Measurements from ENCODE around the gene PDK2. TPM values are rescaled to one million over a fixed set of nuclear protein-coding genes. Genes with fewer than 3 reads are reported as not detected.

The PDK2 gene
- total and polyA plus RNA-seq, 10 of the 15 experiments (the other 5 are each of a cell fraction or from before 2014, with no cell fraction given) = 0.98 to 22.6 (median 12.3) TPM

DNA sequence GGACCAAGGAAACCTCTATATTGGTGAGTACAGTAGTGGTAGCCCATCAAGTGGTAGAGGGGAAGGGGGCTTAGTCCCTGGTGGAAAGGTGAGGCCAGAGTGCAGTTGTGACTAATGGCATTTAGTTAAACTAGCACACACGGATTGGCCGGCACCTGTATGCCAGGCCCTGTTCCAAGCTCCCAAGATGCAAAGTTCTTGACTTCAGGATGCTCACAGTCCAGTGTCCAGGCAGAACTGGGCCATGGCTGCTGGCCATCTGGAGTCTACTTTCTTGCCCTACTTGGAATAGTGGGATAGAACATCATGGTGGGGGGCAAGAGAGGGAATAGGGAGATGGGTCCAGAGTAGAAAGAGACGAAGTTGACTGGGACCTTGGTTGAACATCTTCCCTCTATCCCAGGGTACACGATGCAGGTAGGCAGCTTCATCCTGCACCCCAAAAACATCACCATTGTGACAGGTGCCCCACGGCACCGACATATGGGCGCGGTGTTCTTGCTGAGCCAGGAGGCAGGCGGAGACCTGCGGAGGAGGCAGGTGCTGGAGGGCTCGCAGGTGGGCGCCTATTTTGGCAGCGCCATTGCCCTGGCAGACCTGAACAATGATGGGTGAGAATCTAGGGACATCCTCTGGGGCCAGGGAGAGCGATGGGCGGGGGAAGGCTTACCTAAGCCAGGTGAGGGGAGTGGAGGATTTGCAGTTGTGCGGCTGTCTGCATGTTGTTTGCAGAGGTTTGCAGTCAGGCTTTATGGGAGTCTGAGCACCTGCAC, 24.1 kb upstream of the PDK2 start (continued):
- TF ChIP-seq, protein P1, sequence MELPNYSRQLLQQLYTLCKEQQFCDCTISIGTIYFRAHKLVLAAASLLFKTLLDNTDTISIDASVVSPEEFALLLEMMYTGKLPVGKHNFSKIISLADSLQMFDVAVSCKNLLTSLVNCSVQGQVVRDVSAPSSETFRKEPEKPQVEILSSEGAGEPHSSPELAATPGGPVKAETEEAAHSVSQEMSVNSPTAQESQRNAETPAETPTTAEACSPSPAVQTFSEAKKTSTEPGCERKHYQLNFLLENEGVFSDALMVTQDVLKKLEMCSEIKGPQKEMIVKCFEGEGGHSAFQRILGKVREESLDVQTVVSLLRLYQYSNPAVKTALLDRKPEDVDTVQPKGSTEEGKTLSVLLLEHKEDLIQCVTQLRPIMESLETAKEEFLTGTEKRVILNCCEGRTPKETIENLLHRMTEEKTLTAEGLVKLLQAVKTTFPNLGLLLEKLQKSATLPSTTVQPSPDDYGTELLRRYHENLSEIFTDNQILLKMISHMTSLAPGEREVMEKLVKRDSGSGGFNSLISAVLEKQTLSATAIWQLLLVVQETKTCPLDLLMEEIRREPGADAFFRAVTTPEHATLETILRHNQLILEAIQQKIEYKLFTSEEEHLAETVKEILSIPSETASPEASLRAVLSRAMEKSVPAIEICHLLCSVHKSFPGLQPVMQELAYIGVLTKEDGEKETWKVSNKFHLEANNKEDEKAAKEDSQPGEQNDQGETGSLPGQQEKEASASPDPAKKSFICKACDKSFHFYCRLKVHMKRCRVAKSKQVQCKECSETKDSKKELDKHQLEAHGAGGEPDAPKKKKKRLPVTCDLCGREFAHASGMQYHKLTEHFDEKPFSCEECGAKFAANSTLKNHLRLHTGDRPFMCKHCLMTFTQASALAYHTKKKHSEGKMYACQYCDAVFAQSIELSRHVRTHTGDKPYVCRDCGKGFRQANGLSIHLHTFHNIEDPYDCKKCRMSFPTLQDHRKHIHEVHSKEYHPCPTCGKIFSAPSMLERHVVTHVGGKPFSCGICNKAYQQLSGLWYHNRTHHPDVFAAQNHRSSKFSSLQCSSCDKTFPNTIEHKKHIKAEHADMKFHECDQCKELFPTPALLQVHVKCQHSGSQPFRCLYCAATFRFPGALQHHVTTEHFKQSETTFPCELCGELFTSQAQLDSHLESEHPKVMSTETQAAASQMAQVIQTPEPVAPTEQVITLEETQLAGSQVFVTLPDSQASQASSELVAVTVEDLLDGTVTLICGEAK (IDR thresholded peaks at IDR 0.05; ENCODE audit: borderline replicate concordance) = no peak
- no peak for TF ChIP-seq NFYA (IDR thresholded peaks at IDR 0.05; ENCODE audit: borderline replicate concordance, low read depth, low read length)
- no peak for TF ChIP-seq SMAD5 (IDR thresholded peaks at IDR 0.05; ENCODE audit: low read depth)
- no peak for TF ChIP-seq SREBF1 (IDR thresholded peaks at IDR 0.05; ENCODE audit: low read length)
- TF ChIP-seq YY1 (IDR thresholded peaks at IDR 0.05; ENCODE audit: low read depth, low read length) = no peak

DNA sequence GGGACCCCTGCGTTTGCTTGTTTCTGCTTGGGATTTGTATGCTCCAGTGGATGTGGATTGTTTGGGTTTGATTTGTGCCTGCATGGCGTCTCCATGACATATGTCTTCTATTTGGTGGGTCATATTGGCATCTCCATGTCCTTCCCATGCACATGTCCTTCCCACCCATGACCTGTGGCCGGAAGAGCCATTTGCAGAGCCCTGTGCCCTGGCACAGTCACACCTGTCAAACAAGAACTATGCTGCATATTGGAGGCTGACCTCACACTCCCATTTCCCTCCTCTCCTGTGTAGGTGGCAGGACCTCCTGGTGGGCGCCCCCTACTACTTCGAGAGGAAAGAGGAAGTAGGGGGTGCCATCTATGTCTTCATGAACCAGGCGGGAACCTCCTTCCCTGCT, 23.5 kb upstream of the PDK2 start:
- Histone ChIP-seq H3K9me3 (replicated peaks; ENCODE audit: control insufficient read depth, insufficient read depth, low read length) (no peaks in the 10 kb centered on the region; the same call in 2 of the 3 replicates), H3K4me3 (no peak overlapping the region), H3K4me1 (ENCODE audit: control insufficient read depth, insufficient read depth, low read length) (no peaks in the 10 kb centered on the region), H3K9ac (ENCODE audit: control insufficient read depth, insufficient read depth, low read length) (no peak overlapping the region), H3K4me2 (ENCODE audit: control insufficient read depth, insufficient read depth) (no peak overlapping the region), H3K36me3 (ENCODE audit: control insufficient read depth in 2 of 2, insufficient read depth in 2 of 2, low read length in 1 of 2) (peaks cover 0 to 2% of the 10 kb centered on the region in 2 experiments; a peak in 2 of 4 replicates), H3K79me2 (ENCODE audit: control insufficient read depth, insufficient read depth, low read length) (no peaks in the 10 kb centered on the region), H4K20me1 (ENCODE audit: control insufficient read depth, insufficient read depth) (no peaks in the 10 kb centered on the region), H2AFZ (ENCODE audit: control insufficient read depth, low read depth, low read length) (no peak overlapping the region), H3K27ac (ENCODE audit: control insufficient read depth, insufficient read depth) (no peak overlapping the region), H3K27me3 (replicated peaks in 1 of 2; ENCODE audit: control insufficient read depth in 2 of 2, insufficient read depth in 2 of 2, low read length in 1 of 2) (no peaks in the 10 kb centered on the region)
- POLR2A ChIA-PET = no interaction called here
- ATAC-seq (no peak), FAIRE-seq (no peak), DNase-seq (ENCODE audit: low read depth, low spot score) (no peak)
- SMC1A ChIA-PET (ENCODE audit: uncharacterized antibody, unreplicated experiment) = no interaction called here
- CTCF ChIA-PET = no interaction called here
- WGBS (ENCODE audit: insufficient coverage, insufficient replicate concordance, low lambda C conversion rate, missing lambda C conversion rate) = 68% methylated on average over 6 of the region's 6 CpGs
- no TSS peak for BruUV-seq (replicated peaks)
- TF ChIP-seq, protein P2, sequence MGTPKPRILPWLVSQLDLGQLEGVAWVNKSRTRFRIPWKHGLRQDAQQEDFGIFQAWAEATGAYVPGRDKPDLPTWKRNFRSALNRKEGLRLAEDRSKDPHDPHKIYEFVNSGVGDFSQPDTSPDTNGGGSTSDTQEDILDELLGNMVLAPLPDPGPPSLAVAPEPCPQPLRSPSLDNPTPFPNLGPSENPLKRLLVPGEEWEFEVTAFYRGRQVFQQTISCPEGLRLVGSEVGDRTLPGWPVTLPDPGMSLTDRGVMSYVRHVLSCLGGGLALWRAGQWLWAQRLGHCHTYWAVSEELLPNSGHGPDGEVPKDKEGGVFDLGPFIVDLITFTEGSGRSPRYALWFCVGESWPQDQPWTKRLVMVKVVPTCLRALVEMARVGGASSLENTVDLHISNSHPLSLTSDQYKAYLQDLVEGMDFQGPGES (IDR thresholded peaks at IDR 0.05) = no peak
- TF ChIP-seq CHD4 (IDR thresholded peaks at IDR 0.05) (no peak), EGR1 (IDR thresholded peaks at IDR 0.05; ENCODE audit: borderline replicate concordance in 1 of 2, low read depth in 2 of 2, low read length in 2 of 2) (no peak), NBN (IDR thresholded peaks at IDR 0.05) (no peak), HDGF (IDR thresholded peaks at IDR 0.05) (no peak), SMC3 (IDR thresholded peaks at IDR 0.05; ENCODE audit: borderline replicate concordance, low read length) (no peak), MTA3 (IDR thresholded peaks at IDR 0.05; ENCODE audit: borderline replicate concordance, low read length) (no peak), ESRRA (IDR thresholded peaks at IDR 0.05; ENCODE audit: low read length) (no peak)
- TF ChIP-seq, protein P3, sequence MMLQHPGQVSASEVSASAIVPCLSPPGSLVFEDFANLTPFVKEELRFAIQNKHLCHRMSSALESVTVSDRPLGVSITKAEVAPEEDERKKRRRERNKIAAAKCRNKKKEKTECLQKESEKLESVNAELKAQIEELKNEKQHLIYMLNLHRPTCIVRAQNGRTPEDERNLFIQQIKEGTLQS (IDR thresholded peaks at IDR 0.05; ENCODE audit: borderline replicate concordance, extremely low read depth, low read depth, low read length) = no peak
- TF ChIP-seq, protein P4, sequence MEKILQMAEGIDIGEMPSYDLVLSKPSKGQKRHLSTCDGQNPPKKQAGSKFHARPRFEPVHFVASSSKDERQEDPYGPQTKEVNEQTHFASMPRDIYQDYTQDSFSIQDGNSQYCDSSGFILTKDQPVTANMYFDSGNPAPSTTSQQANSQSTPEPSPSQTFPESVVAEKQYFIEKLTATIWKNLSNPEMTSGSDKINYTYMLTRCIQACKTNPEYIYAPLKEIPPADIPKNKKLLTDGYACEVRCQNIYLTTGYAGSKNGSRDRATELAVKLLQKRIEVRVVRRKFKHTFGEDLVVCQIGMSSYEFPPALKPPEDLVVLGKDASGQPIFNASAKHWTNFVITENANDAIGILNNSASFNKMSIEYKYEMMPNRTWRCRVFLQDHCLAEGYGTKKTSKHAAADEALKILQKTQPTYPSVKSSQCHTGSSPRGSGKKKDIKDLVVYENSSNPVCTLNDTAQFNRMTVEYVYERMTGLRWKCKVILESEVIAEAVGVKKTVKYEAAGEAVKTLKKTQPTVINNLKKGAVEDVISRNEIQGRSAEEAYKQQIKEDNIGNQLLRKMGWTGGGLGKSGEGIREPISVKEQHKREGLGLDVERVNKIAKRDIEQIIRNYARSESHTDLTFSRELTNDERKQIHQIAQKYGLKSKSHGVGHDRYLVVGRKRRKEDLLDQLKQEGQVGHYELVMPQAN (conservative IDR thresholded peaks at IDR 0.05) = no peak
- RAD21 ChIA-PET (ENCODE audit: unreplicated experiment) = no interaction called here
- intact Hi-C loops (cut with micrococcal nuclease; ENCODE audit: unreplicated experiment) = no loop called here
- in situ Hi-C loops (cut with MboI) = no loop called here
